HG03066 (cell line): ENCODE measurements around the gene UCK2.

ENCODE experiments used
- ATAC-seq: cut with Tn5 transposase; IDR thresholded peaks from one replicate; pipeline ENCODE4 v1.9.1; 2021; ENCODE audit warnings: low read depth; ENCODE audit not compliant: unreplicated experiment

UCK2 gene

GRCh38 chr1:165877411-165877810 lies 50.0 kb downstream of the UCK2 start:
- ATAC-seq: no peak

GRCh38 chr1:165877940-165878556 lies 50.6 kb downstream of the UCK2 start:
- peak; percentile 38 for ATAC-seq

- ATAC-seq: no peak
Measured at GRCh38 chr1:165879946-165880345, 52.5 kb downstream of the UCK2 start.

GRCh38 chr1:165880993-165881392 lies 53.6 kb downstream of the UCK2 start:
- ATAC-seq: no peak

- no peak for ATAC-seq
Measured at GRCh38 chr1:165882168-165882837, 54.9 kb downstream of the UCK2 start.

GRCh38 chr1:165883056-165883455 lies 55.6 kb downstream of the UCK2 start:
- ATAC-seq: no peak

- ATAC-seq: no peak
Measured at GRCh38 chr1:165884009-165884689, 56.7 kb downstream of the UCK2 start.

- ATAC-seq: no peak
Measured at GRCh38 chr1:165884690-165885304, 57.4 kb downstream of the UCK2 start.

GRCh38 chr1:165885305-165885694 lies 57.9 kb downstream of the UCK2 start:
- ATAC-seq: no peak

- no peak for ATAC-seq
Measured at GRCh38 chr1:165886193-165886592, 58.8 kb downstream of the UCK2 start.

GRCh38 chr1:165886983-165887382 lies 59.6 kb downstream of the UCK2 start:
- ATAC-seq: no peak

- ATAC-seq: no peak
Measured at GRCh38 chr1:165887877-165888551, 60.6 kb downstream of the UCK2 start.

- no peak for ATAC-seq
Measured at GRCh38 chr1:165888552-165888920, 61.1 kb downstream of the UCK2 start.

- ATAC-seq: no peak
Measured at GRCh38 chr1:165890684-165891083, 63.3 kb downstream of the UCK2 start.

GRCh38 chr1:165891111-165891860 lies 63.9 kb downstream of the UCK2 start:
- ATAC-seq: no peak

GRCh38 chr1:165892935-165893334 lies 65.5 kb downstream of the UCK2 start:
- ATAC-seq: no peak

- ATAC-seq: no peak
Measured at GRCh38 chr1:165893507-165893906, 66.1 kb downstream of the UCK2 start.

- no peak for ATAC-seq
Measured at GRCh38 chr1:165894591-165894990, 67.2 kb downstream of the UCK2 start.

- no peak for ATAC-seq
Measured at GRCh38 chr1:165895451-165895871, 68.0 kb downstream of the UCK2 start.

GRCh38 chr1:165896277-165896676 lies 68.9 kb downstream of the UCK2 start:
- ATAC-seq: no peak
